Measurements from ENCODE around the gene GCG. TPM values are rescaled to one million over a fixed set of nuclear protein-coding genes. Genes with fewer than 3 reads are reported as not detected.

The GCG gene
- total and polyA plus RNA-seq, 10 of the 15 experiments (the other 5 are each of a cell fraction or from before 2014, with no cell fraction given): not detected

- 22% methylated on average over 3 of the region's 3 CpGs for WGBS (ENCODE audit: insufficient coverage, insufficient replicate concordance, low lambda C conversion rate, missing lambda C conversion rate)
- no peak overlapping the region for H3K4me3 ChIP-seq
- TF ChIP-seq CREM (IDR thresholded peaks at IDR 0.05; ENCODE audit: low read depth): no peak
- ATAC-seq: no peak
- no peak for DNase-seq (ENCODE audit: low read depth, low spot score)
- CTCF ChIA-PET: interaction anchor here (0.9 to 3.1 kb wide), 7 partner anchors 9 to 142 kb away, joined by 3 to 12 read pairs (median 8); no protein-coding TSS in a partner anchor
- SMC1A ChIA-PET (ENCODE audit: uncharacterized antibody, unreplicated experiment): interaction anchor here (0.7 to 2.7 kb wide), 6 partner anchors 12 to 178 kb away, joined by 3 to 8 read pairs (median 5); no protein-coding TSS in a partner anchor
- H3K4me2 ChIP-seq (ENCODE audit: control insufficient read depth, insufficient read depth): no peak overlapping the region
- H3K79me2 ChIP-seq (ENCODE audit: control insufficient read depth, insufficient read depth, low read length): no peaks in the 10 kb centered on the region
- in situ Hi-C loops (cut with MboI): no loop called here
- no peaks in the 10 kb centered on the region for H4K20me1 ChIP-seq (ENCODE audit: control insufficient read depth, insufficient read depth)
- no peak overlapping the region for H2AFZ ChIP-seq (ENCODE audit: control insufficient read depth, low read depth, low read length)
- RAD21 ChIA-PET (ENCODE audit: unreplicated experiment): interaction anchor here (0.6 to 1.1 kb wide), 2 partner anchors 142 to 152 kb away, joined by 3 to 6 read pairs; no protein-coding TSS in a partner anchor
- no peaks in the 10 kb centered on the region for H3K9me3 ChIP-seq (replicated peaks; ENCODE audit: control insufficient read depth, insufficient read depth, low read length)
- no peaks in the 10 kb centered on the region for H3K36me3 ChIP-seq (ENCODE audit: control insufficient read depth in 2 of 2, insufficient read depth in 2 of 2, low read length in 1 of 2)
- POLR2A ChIA-PET: no interaction called here
- no peaks in the 10 kb centered on the region for H3K27me3 ChIP-seq (replicated peaks in 1 of 2; ENCODE audit: control insufficient read depth in 2 of 2, insufficient read depth in 2 of 2, low read length in 1 of 2)
- intact Hi-C loops (cut with micrococcal nuclease; ENCODE audit: unreplicated experiment): no loop called here
- BruUV-seq (replicated peaks): no TSS peak
- no peak for FAIRE-seq
- no peak overlapping the region for H3K9ac ChIP-seq (ENCODE audit: control insufficient read depth, insufficient read depth, low read length)
- no peaks in the 10 kb centered on the region for H3K4me1 ChIP-seq (ENCODE audit: control insufficient read depth, insufficient read depth, low read length)
- H3K27ac ChIP-seq (ENCODE audit: control insufficient read depth, insufficient read depth): no peak overlapping the region
Measured at GRCh38 chr2:162156149-162156548, 4.1 kb upstream of the GCG start.

GRCh38 chr2:162155093-162155492, 3.0 kb upstream of the GCG start:
- SMC1A ChIA-PET (ENCODE audit: uncharacterized antibody, unreplicated experiment): interaction anchor here (0.7 to 2.7 kb wide), 7 partner anchors 10 to 425 kb away, joined by 3 to 8 read pairs (median 4); no protein-coding TSS in a partner anchor
- no peaks in the 10 kb centered on the region for H3K27me3 ChIP-seq (replicated peaks in 1 of 2; ENCODE audit: control insufficient read depth in 2 of 2, insufficient read depth in 2 of 2, low read length in 1 of 2)
- in situ Hi-C loops (cut with MboI): no loop called here
- no peak for TF ChIP-seq NR2F1 (conservative IDR thresholded peaks at IDR 0.05)
- TF ChIP-seq PBX3 (IDR thresholded peaks at IDR 0.05; ENCODE audit: insufficient replicate concordance, low read depth, low read length): no peak
- no peak for TF ChIP-seq SIX5 (IDR thresholded peaks at IDR 0.05; ENCODE audit: low read depth, low read length, severe bottlenecking)
- TF ChIP-seq SUZ12 (IDR thresholded peaks at IDR 0.05; ENCODE audit: unreplicated experiment): no peak
- TF ChIP-seq ETV6 (conservative IDR thresholded peaks at IDR 0.05 in 1 of 2, IDR thresholded peaks at IDR 0.05 in 1 of 2; ENCODE audit: borderline replicate concordance in 1 of 2, low read depth in 1 of 2): no peak
- no peak for TF ChIP-seq IKZF1 (conservative IDR thresholded peaks at IDR 0.05)
- TF ChIP-seq NKRF (conservative IDR thresholded peaks at IDR 0.05): no peak
- no peak for TF ChIP-seq HDGF (IDR thresholded peaks at IDR 0.05)
- no peak for TF ChIP-seq NFYB (IDR thresholded peaks at IDR 0.05; ENCODE audit: insufficient read depth, low read depth, low read length)
- TF ChIP-seq SMARCA5 (IDR thresholded peaks at IDR 0.05): no peak
- no peak for TF ChIP-seq YY1 (IDR thresholded peaks at IDR 0.05; ENCODE audit: low read depth, low read length)
- TF ChIP-seq TARDBP (IDR thresholded peaks at IDR 0.05; ENCODE audit: borderline replicate concordance): no peak
- no peak for TF ChIP-seq IRF5 (IDR thresholded peaks at IDR 0.05; ENCODE audit: borderline replicate concordance)

More at GRCh38 chr2:162155093-162155492, 3.0 kb upstream of the GCG start:
- Histone ChIP-seq H3K4me1 (ENCODE audit: control insufficient read depth, insufficient read depth, low read length) (no peaks in the 10 kb centered on the region), H2AFZ (ENCODE audit: control insufficient read depth, low read depth, low read length) (no peak overlapping the region), H3K4me2 (ENCODE audit: control insufficient read depth, insufficient read depth) (no peak overlapping the region), H3K27ac (ENCODE audit: control insufficient read depth, insufficient read depth) (no peak overlapping the region), H3K4me3 (no peak overlapping the region), H4K20me1 (ENCODE audit: control insufficient read depth, insufficient read depth) (no peaks in the 10 kb centered on the region), H3K9ac (ENCODE audit: control insufficient read depth, insufficient read depth, low read length) (no peak overlapping the region), H3K9me3 (replicated peaks; ENCODE audit: control insufficient read depth, insufficient read depth, low read length) (no peaks in the 10 kb centered on the region), H3K36me3 (ENCODE audit: control insufficient read depth in 2 of 2, insufficient read depth in 2 of 2, low read length in 1 of 2) (no peaks in the 10 kb centered on the region), H3K79me2 (ENCODE audit: control insufficient read depth, insufficient read depth, low read length) (no peaks in the 10 kb centered on the region)
- RAD21 ChIA-PET (ENCODE audit: unreplicated experiment): no interaction called here
- no peak for FAIRE-seq
- 34% methylated on average over 3 of the region's 3 CpGs for WGBS (ENCODE audit: insufficient coverage, insufficient replicate concordance, low lambda C conversion rate, missing lambda C conversion rate)
- no peak for DNase-seq (ENCODE audit: low read depth, low spot score)
- ATAC-seq: no peak
- CTCF ChIA-PET: interaction anchor here (0.6 to 3.1 kb wide), 16 partner anchors 9 to 212 kb away, joined by 3 to 12 read pairs (median 4); no protein-coding TSS in a partner anchor
- BruUV-seq (replicated peaks): no TSS peak
- intact Hi-C loops (cut with micrococcal nuclease; ENCODE audit: unreplicated experiment): no loop called here
- POLR2A ChIA-PET: no interaction called here

All from GM12878 (cell line).